GF-D8 (cell line): ENCODE results near the gene PIK3R1.
A peak's percentile ranks its signal among the peaks of the same experiment; 100 is the strongest.

Source experiments
- DNase-seq: peaks from one replicate; lab custom pipeline; 2025; lab: John Stamatoyannopoulos, UW

The PIK3R1 gene

DNA sequence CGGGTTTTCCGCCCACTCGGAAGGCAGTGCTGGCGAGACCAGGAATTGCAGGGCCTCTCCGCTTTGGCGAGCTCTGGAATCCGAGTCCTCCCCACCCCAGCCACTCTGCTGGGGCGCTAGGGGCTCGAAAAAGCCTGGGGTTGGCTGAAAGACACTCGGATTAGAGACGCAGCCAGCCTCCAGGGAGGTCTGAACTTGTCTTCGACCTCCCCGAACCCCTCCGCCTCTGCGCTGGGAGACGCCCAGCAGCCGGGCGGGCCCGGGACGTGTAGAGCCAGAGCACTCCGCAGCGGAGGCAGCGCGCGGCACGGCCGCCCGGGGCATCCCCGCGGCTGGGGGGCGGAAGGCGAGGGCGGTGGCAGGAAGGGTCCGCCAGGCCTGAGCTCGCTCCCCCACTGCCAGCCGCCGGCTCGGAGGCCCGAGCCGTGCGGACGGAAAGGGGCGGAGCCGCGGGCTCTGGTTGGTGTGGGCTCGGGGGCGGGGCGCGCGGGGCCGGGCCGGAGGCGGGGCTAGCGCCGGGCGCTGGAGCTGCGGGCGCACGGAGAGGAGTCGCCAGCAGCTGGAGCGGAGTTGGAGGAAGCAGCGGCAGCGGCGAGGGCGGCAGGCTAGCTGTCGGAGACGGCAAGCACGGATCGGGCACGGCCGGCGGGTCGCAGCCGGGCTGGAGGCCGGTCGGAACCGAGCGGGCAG is at the start of gene PIK3R1:
TSS of gene PIK3R1 (plus strand) at position 549 of the 690 bp plus-strand sequence. CDS start 10,920 bp downstream, outside the sequence.
- DNase-seq = peak; percentile 56

DNA sequence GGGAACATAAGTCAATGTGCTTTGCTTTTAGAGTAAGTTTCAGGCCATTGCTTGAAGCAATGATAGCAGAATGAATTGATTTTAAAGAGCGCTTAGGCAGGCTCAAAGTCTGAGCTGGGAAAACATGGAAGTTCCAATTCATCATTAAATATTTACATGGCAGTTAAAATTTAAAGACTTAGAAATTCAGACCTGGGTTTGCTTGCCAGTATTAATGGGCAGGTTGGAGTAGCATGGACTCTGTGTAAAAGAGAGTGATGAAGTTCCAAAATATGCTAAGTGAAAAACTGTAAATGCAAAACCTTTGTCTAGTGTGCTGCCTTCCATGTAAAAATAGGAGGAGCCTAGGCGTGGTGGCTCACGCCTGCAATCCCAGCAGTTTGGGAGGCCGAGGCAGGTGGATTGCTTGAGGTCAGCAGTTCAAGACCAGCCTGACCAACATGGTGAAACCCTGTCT is 48.3 kb upstream of the PIK3R1 start:
- no peak for DNase-seq

DNA sequence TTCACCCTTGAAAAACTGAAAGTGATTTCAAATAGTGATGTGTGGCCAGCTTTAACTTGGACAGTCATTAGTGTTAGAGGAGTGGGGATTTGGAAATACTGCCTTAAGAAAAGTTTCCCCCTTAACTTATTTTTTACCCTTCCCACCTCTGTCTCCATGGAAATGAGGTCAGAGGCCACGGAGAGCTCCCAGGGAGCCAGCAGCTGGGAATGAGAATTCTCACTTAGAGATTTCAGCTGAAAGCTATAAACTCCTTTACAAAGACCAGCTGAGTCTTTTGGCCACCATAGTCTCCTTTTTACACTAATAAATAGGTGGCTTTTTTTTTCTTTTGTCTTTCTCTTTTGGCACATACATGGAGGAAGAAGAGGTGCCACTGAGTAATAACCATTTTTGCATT is 45.7 kb upstream of the PIK3R1 start:
- DNase-seq = no peak

DNA sequence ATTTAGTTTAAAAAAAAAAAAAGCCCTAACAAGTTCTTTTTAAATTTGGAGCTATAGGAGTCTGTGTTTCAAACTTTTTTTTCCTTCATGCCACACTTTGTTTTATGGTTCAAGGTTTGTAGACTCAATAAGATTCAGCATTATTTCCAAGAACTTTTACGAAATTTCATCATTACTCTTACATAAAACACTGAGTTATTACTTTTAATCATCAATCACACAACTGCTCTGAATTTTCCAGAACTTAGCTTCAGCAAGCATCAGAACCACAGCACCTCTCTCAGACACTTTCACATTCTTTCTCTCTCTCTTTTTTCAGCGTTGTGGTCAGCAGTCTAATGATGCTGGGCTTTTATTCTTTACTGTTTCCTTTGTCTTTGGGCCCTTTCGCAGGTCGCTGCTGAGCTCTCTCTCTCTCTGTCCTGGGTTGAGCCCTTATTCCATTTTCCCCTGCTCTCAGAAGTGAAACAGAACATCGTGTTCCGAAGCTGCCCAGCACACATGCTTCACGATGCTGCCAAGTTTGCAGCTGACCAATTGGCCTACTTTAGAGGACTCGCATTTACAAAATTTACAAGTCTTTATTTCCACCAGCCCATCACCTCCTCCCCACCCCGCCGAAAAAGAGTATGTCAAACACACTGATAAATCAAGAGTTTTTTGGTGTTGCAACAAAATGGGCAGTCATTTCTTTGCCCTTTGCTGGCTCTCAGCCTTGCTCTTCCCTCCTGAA is 44.6 kb upstream of the PIK3R1 start:
- DNase-seq = no peak

DNA sequence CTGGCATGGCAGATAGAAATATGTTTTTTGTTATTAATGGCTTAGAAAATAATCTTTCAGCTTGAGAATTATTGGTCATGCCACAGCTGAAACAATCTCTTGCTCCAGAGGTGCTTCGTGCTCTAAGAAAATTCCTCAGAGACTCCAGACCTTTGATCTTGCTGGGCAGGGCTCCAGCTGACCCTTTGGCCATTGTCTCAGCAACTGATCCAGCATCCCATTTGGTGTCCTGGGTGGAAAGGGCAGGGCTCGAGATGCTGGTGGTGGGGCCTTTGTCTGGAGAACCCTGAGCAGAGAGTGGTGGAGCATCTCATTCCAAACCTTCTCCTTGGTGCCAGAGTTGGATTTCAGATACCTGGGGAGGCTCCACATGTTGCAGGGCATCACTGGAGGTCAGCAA is 43.2 kb upstream of the PIK3R1 start:
- no peak for DNase-seq

DNA sequence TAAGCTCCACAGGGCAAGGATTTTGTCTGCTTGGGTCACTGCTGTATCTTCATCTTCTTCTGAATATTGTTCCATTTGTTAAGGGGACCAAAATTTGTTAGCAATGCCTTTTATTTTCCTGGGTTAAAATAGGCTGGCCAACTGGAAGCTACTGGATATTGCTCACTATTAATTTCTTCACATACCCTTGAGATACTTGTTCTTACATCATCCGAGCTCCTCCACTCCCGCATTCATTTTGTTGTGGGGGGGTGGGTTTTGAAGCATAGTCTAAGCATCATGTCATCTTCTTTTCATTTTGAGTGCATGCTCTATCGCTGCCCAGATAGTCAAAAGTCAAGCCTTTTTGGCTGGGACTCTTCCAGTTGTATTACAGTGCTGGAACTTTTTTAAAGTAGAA is 42.5 kb upstream of the PIK3R1 start:
- DNase-seq = no peak

DNA sequence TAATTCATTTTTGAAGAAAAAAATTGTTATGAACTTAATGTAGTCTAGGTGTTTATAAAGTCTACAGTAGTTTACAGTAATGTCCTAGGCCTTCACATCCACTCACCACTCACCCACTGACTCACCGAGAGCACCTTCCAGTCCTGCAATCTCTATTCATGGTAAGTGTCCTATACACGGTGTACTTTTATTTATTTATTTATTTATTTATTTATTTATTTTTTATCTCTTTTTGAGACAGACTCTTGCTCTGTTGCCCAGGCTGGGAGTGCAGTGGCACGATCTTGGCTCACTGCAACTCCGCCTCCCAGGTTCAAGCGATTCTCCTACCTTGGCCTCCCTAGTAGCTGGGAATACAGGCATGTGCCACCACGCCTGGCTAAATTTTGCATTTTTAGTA is 39.3 kb upstream of the PIK3R1 start:
- no peak for DNase-seq

DNA sequence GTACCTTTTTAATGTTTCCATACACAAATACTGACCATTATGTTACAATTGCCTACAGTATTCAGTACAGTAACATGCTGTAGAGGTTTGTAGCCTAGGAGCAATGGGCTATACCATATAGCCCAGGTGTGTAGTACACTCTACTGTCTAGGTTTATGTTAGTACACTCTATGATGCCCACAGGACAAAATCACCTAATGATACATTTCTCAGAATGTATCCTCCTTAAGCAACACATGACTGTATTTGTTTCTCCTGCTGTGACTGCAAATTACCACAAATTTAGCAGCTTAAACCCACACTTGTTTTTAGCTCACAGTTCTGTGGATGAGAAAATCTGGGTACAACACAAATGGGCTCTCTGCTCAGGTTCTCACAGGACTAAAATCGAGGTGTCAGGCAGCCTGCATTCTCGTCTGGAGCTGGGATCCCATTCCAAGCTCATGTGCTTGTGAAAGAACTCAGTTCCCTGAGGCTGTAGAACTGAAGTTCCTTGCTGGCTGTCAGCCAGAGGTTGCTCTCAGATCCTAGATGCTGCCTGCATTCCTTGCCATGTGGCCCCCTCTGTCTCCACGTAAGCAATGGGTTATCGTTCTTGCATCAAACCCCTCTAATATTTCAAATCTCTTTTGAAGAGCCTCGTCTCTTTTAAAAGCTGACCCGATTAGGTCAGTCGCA is 38.6 kb upstream of the PIK3R1 start:
- no peak for DNase-seq

DNA sequence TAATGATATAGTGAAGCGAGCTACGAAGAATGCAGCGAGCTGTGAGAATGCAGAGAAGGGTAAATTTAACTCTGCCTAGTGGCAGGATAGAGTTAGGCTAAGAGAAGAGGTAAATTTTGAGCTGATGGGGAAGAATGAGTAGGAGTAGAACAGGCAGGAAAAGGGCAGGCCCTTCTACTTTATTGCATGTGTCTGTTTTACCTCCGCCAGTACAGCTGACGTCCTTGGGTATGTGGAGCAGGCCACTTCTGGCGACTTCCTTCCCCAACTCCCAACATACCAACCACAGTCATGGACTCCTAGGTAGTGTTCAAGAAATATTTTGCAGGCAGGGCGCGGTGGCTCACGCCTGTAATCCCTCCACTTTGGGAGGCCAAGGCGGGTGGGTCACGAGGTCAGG is 37.9 kb upstream of the PIK3R1 start:
- DNase-seq = no peak

DNA sequence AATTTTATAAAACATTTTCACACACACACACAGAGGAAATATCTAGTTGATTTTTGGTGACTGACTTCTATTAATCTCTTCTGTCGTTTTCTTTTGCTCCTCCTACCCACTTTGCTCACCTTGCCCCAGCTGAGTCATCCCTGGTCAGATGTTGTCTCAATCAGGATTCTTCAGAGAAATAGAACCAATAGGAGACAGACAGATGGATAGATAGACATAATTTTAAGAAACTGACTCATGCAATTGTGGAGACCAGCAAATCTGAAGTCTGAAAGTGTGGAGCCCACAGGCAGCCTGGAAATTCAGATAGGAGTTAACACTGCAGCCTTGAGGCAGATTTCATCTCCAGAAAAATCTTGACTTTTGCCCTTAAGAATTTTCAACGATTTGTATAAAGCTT is 37.0 kb upstream of the PIK3R1 start:
- DNase-seq = no peak

DNA sequence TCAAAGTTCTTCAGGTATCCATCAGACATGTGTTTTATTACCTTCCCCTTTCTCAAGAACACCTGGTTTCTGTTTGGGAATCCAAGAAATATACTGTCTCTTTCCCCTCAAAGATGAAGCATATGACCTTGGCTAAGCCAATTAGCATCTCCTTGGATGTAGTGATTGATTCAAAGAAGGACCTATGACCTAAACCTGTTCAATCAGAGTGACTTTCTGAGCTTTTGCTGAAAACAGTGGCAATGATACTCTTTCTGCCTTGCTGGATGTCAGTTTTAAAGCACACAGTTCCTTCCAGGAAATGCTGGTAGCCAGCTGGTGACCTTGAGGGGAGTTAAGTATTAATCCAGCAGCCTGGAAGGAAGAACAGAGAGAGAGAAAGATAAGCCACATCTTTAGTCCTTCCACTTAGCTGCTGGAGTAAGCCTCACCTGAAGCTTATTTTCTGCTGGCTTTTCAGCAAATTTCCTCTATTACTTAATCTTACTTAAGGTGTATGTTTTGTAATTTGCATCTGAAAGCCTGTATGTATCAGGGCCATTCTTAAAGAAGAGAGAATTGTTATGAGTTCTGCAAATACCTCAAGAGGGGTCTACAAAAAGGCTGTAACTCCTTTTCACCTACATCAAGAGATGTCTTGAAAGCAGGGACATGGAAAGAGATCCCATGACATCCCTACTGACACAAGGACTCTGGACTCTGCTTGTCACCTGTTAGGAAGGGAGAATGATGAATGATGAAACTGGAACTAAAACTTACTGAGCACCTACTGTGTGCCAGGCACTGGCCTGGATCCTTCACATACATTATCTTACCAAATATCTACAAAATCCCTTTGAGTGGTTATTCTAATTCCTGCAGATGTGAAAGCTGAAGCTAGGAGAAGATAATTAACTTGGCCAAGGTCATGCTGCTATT is 35.2 kb upstream of the PIK3R1 start:
- no peak for DNase-seq

DNA sequence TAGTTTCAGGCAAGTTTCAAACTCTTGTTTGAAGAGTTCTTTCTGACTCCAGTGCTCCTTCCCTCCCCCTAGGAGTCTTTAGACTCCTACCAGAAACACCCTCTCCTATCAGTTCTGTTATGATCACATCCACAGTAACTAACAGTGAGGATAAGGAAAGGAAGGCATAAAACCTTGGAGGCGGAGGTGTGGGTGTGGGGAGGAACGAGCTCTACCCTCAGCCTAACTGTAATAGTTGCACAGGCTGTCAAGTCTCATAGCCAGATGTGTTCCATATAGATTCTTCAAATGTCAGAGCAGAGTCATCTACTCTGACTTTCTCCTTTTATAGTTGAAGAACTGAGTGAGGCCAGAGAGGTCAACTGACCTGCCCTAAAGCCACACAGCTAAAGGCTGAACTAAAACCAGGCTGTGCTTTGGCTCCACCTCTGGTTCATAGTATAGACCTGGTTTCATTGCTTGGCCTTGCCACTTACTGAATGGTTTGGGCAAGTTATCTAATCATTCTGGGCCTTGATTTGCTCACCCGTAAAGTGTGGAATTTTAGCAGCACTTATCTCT is 34.4 kb upstream of the PIK3R1 start:
- no peak for DNase-seq

DNA sequence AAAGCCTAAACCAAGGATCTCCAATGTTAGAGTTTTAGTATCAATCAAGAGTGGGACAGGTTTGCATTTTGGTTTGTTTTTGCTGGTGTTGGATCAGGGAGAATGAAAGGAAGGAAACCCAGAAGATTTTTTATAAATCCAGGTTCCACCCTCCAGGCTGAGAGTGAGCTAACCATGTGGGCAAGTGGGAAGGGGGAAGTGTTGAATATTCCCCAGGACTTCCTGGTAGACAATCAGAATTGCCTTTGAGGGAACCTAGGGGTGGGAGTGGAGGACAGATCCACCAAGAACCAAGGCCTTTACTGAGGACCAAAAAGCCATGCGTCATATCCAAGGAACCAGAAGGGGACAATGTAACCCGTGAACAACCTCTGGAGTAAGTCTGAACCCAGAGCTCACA is 33.5 kb upstream of the PIK3R1 start:
- DNase-seq = no peak

DNA sequence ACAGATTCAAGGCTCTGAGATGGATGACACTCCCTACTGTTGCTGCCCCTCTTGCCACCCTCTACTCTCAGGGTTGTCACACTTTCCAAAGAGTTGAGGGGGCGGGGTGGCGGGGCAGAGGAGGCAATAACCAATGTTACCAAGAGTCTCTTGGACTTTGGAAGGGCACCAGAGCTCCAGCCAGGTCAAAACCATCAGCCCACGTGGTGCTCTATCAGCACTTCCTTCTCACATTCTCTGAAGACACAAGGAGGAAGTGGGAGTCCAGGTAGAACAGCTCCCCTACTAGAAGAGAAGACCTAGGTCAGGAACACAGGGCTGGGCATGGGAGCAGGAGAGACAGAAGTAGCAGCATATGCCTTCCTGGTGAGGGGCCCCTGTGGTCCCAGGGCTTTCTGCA is 33.0 kb upstream of the PIK3R1 start:
- DNase-seq = no peak

DNA sequence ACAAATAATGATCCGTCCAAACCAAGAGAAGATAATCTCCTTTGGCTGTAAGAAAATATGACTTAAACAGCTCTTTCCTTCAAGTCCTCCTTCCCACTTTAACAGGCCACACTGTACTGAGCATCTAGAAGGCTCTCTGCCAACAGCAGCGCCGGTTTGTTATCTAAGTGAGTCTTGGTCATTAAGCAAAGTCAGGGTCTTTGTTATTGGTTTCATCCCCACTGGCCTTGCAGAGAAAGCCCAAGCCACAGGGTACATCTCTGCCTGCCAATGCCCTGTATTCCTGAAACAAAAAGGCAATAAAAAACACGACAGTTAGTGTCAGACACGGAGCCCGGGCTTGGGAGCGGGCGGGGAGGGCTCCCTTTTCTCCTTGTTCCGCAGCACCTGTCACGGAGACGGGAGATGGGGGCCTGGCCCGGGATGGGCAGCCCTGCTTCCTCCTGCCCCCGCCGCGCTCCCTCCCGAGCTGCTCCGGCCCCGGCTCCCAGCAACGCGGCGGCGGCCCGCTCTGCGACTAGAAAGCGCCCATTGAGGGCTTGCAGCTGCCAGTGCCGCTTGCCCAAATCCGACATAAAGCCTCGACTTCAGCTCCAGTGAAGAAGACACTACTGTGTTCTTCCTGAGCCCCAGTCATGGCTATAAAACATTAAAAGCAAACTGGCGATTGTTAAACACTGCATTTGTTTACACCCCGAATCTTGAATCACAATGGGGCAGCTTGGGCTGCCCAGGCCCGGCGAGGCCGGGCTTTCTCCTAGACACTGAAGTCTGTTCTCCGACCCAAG is 28.1 kb upstream of the PIK3R1 start:
- no peak for DNase-seq

DNA sequence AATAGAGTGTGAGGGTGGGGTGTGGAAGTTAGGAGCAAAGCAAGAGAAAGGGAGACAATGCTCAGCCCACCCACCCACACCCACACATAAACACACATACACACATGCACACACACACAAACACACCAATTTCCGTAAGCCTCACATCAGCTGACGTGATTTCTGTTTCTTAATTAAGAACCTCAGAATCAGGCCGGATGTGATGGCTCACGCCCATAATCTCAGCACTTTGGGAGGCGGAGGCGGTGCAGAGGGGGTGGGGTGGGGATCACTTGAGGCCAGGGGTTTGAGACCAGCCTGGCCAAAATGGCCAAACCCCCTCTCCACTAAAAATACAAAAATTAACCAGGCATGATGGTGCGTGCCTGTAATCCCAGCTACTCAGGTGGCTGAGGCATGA is 26.4 kb upstream of the PIK3R1 start:
- DNase-seq = no peak

DNA sequence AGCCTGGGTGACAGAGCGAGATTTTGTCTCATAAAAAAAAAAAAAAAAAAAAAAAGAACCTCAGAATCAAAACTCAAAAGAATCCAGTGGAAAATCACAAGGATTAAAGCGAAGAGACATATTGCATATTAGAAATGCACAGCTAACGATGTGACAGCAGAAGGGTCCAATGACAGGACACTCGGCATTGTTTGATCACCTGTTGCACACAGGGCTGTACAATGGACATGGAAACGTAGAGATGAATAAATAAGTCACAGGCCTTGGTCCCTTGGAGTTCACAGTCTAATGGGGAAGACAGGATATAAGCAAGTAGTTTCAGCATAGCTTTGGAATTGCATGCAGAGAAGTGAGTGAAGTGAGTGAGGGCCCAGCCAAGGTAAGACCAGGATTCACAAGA is 25.9 kb upstream of the PIK3R1 start:
- DNase-seq = no peak

DNA sequence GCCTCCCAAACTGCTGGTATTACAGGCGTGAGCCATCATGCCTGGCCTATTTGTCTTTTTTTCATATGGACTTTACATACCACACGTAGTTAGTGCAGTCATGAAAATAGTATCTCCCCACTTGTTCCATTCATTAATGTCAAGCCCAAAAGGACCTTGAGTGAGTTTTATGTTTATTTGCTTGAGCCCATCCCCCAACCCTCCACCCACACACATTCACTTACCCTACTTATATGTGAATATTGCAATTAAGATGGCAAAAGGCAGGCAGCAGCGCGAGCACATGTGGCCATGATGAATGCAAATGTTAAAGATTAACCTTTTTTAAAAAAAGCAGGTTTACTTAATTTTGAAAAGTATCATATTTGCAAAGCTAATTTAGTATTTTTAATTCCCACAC is 24.9 kb upstream of the PIK3R1 start:
- DNase-seq = no peak

DNA sequence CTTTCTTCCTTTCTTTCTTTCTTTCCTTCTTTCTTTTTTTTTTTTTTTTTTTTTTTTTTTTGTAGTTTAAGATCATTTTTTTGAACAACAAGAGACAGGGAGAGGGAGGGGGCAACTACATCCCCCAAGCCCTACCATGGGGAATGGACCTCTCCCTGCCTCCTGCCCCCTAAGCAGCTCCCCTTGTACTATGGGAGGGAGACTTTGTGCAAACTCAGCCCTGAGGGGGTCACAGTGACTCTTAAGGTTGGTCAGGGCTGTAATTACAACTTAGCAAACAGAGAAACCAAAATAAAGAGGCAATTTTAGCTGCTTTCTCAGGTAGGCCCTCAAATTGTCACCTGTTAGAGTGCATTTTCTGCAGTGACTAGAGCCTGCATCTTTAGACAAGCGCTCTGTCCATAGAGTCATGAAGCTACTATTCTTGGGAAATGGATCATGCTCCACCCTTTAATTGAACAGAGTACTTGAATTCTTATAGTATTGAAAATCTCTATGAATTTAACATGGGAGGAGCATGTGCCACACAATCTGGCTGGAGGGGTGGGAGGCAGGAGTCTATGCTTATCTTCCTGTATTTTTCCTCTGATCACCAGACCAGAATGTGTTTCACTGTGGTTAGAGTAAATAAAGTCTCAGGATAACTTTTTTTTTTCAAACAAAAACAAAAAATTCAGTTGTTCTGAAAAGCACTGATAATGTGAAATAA is 24.3 kb upstream of the PIK3R1 start:
- no peak for DNase-seq

DNA sequence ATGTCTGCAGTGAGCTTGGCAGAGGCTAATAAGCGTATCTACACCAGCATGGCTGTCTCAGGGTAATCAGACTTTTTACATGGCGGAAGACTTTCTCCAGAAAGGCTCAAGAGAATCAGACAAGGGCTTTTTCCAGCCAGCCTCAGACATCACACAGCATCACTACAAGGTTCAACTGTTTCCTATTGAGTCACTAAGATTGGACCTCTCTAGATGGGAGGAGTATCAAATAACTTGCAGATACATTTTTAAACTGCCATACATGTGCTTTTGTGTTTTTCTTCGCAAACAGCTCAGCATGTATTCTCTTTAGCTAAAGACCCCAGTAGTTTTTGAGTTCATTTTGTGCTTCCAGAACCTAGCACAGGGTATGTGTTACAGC is 22.9 kb upstream of the PIK3R1 start:
- no peak for DNase-seq
